B cell (primary cell): ENCODE results near the gene ARHGAP42. TPM values are rescaled to one million over a fixed set of nuclear protein-coding genes. Genes with fewer than 3 reads are reported as not detected.

Experiments
- ATAC-seq: fragments of 200-7000 bp; cut with Tn5 transposase; one replicate; pipeline ENCODE4 v1.10.0; 2021; ENCODE audit warnings: low read depth, mild to moderate bottlenecking, moderate number of reproducible peaks, moderate library complexity
- CTCF ChIA-PET: fragments of 350-600 bp; sonication (Branson Sonifier 250); formaldehyde crosslinking; loops from one replicate; lab custom pipeline; 2021; ENCODE audit warnings: antibody characterized with exemption, inconsistent platforms; lab: Charles Lee
- POLR2A ChIA-PET: fragments of 350-600 bp; sonication (Branson Sonifier 250); formaldehyde crosslinking; loops from one replicate; lab custom pipeline; 2021; ENCODE audit warnings: antibody characterized with exemption; lab: Charles Lee
- DNase-seq: peaks from one replicate; pipeline ENCODE4 v3.0.0; 2013
- H2AFZ ChIP-seq: 2 replicates; pipeline ENCODE4 v1.6.1; 2012; ENCODE audit warnings: mild to moderate bottlenecking, low read depth, low read length; ENCODE audit not compliant: insufficient read depth, poor library complexity, severe bottlenecking
- H3K27ac ChIP-seq, 2 donors: 1 replicate in 1 of 2; 2 replicates in 1 of 2; pipeline ENCODE4 v1.5.1; 2012 to 2013; ENCODE audit warnings: low read length in 2 of 2, mild to moderate bottlenecking in 2 of 2, moderate library complexity in 1 of 2
- H3K27me3 ChIP-seq, 4 experiments: fragments of 200-600 bp in 1 of 4; sonication (generic) in 1 of 4; replicated peaks in 1 of 4; 1 replicate in 2 of 4; 2 replicates in 2 of 4; pipeline versions ENCODE4 v1.6.1 to v1.7.0; 2013 to 2016; ENCODE audit warnings: low read length in 3 of 4, mild to moderate bottlenecking in 2 of 4, mixed read lengths in 1 of 4, moderate library complexity in 1 of 4; ENCODE audit not compliant: insufficient read depth in 4 of 4, control insufficient read depth in 3 of 4; ENCODE audit errors: control extremely low read depth in 1 of 4
- H3K36me3 ChIP-seq, 2 experiments: replicated peaks in 1 of 2; 1 replicate in 1 of 2; 2 replicates in 1 of 2; pipeline versions ENCODE4 v1.6.1 to v1.7.1; 2013; ENCODE audit warnings: low read length in 1 of 2; ENCODE audit not compliant: insufficient read depth in 2 of 2, control insufficient read depth in 1 of 2; ENCODE audit errors: control extremely low read depth in 1 of 2, extremely low read depth in 1 of 2
- H3K4me1 ChIP-seq, 2 donors: fragments of 200-600 bp in 1 of 2; sonication (generic) in 1 of 2; 1 replicate in 1 of 2; 2 replicates in 1 of 2; pipeline versions ENCODE4 v1.5.1 to v1.6.1; 2013 to 2017; ENCODE audit warnings: low read length in 2 of 2; ENCODE audit not compliant: control insufficient read depth in 2 of 2, insufficient read depth in 2 of 2
- H3K4me2 ChIP-seq: replicated peaks from 2 replicates; pipeline ENCODE3; 2012; ENCODE audit warnings: mild to moderate bottlenecking, low read depth, low read length; ENCODE audit not compliant: poor library complexity, severe bottlenecking
- H3K4me3 ChIP-seq, 5 experiments: fragments of 200-600 bp in 1 of 5; sonication (generic) in 1 of 5; 1 replicate in 3 of 5; 2 replicates in 2 of 5; pipeline versions ENCODE4 v1.5.1 to v1.7.0; 2011 to 2016; ENCODE audit warnings: low read length in 4 of 5, mild to moderate bottlenecking in 4 of 5, low read depth in 2 of 5, control low read depth in 1 of 5, moderate library complexity in 1 of 5; ENCODE audit not compliant: insufficient read depth in 1 of 5; ENCODE audit errors: control extremely low read depth in 1 of 5, extremely low read depth in 1 of 5
- H3K79me2 ChIP-seq: fragments of 200-600 bp; sonication (generic); one replicate; pipeline ENCODE4 v1.6.0; 2016; ENCODE audit warnings: low read length; ENCODE audit not compliant: control insufficient read depth, insufficient read depth
- H3K9ac ChIP-seq: fragments of 200-600 bp; sonication (generic); 2 replicates; pipeline ENCODE4 v1.6.1; 2017; ENCODE audit warnings: mild to moderate bottlenecking, low read length, moderate library complexity
- H3K9me3 ChIP-seq, 3 donors: one replicate each; pipeline versions ENCODE4 v1.6.1 to v1.7.1; 2013; ENCODE audit warnings: low read length in 2 of 3; ENCODE audit not compliant: control insufficient read depth in 2 of 3, insufficient read depth in 1 of 3; ENCODE audit errors: control extremely low read depth in 1 of 3
- H4K20me1 ChIP-seq: 2 replicates; pipeline ENCODE4 v1.6.0; 2012; ENCODE audit warnings: mild to moderate bottlenecking, low read length; ENCODE audit not compliant: insufficient read depth, control insufficient read depth, poor library complexity, severe bottlenecking
- H3K27ac Mint-ChIP-seq: one replicate; pipeline ENCODE4 v1.8.0; 2021; ENCODE audit warnings: mixed read lengths
- H3K27me3 Mint-ChIP-seq: one replicate; pipeline ENCODE4 v1.8.0; 2021; ENCODE audit warnings: mixed read lengths
- H3K4me1 Mint-ChIP-seq: one replicate; pipeline ENCODE4 v1.8.0; 2021; ENCODE audit warnings: mixed read lengths
- H3K4me3 Mint-ChIP-seq: one replicate; pipeline ENCODE4 v1.8.0; 2021; ENCODE audit warnings: mixed read lengths
- H3K9me3 Mint-ChIP-seq: one replicate; pipeline ENCODE4 v1.8.0; 2022; ENCODE audit warnings: mixed read lengths; ENCODE audit not compliant: insufficient read depth
- CTCF ChIP-seq: fragments of 200-600 bp; IDR thresholded peaks from one replicate; pipeline ENCODE4 v1.8.0; 2022; ENCODE audit warnings: antibody characterized with exemption, mild to moderate bottlenecking
- EZH2 ChIP-seq: IDR thresholded peaks from 2 replicates; pipeline ENCODE4 v1.6.1; 2012; ENCODE audit warnings: borderline replicate concordance, low read depth, mild to moderate bottlenecking, moderate library complexity, low read length; ENCODE audit not compliant: insufficient read depth, poor library complexity, severe bottlenecking
- WGBS: methylation state at CpG from one replicate; pipeline ENCODE4 v1.1.5; 2013; ENCODE audit warnings: missing lambda C conversion rate; ENCODE audit not compliant: insufficient coverage; 5-methylcytosine and 5-hydroxymethylcytosine counted together
- intact Hi-C: fragments of 100-400 bp; cut with micrococcal nuclease; formaldehyde crosslinking; loops from one replicate; pipeline ENCODE4 v1.10.0; 2022
- polyA plus RNA-seq: library from polyadenylated mRNA; depleted of rRNA; stranded (reverse); fragments of >200 nt; gene quantifications from 2 replicates; pipeline ENCODE4 v1.2.3, GENCODE V29; 2012
- total RNA-seq, 2 donors: library from RNA; stranded (reverse); fragments of 120-200 nt in 1 of 2; gene quantifications; 1 replicate in 1 of 2; 2 replicates in 1 of 2; pipeline versions ENCODE4 v1.2.3 to v1.2.4, GENCODE V29; 2013 to 2022

The ARHGAP42 gene
- total and polyA plus RNA-seq, 2 donors (not counting 1 experiment from before 2014, with no cell fraction given), result 3.8 to 4.9 TPM

DNA sequence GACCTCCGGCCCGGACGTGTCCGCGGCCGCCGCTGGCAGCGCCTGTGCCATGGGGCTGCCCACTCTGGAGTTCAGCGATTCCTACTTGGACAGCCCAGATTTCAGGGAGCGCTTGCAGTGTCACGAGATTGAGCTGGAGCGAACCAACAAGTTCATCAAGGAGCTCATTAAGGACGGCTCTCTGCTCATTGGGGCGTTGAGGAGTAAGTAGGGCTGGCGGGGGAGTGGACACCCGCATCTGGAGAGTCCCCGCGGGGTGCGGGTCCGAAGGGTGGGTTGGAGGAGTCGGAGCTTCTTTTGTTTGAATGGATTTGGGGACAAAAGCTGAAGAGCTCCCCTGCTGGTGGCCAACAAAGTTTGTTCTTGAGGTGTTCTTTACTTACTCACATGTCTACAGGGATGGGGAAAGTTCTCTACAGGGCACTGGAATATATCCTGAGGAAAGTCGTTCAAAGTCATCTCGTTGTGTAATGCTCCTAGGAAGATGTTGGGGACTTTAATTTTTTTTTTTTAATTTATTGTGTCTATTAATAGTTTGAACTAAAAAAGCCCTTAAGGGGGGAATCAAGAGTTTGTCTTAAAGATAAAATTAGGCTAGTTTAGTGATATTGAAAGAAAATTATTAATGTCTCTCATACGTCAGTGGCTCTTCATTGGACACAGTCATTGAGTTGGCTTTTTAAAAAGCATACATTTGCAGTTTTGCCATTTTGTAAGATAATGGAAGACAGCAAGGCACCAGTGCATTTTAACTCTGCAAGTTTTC is 725 bp downstream of the ARHGAP42 start:
- H3K4me1 Mint-ChIP-seq, result peaks cover 53% of the 10 kb centered on the region
- no peaks in the 10 kb centered on the region for H3K9me3 Mint-ChIP-seq
- Histone ChIP-seq H3K27me3 (no peaks in the 10 kb centered on the region), H3K4me1 (peaks cover 36 to 47% of the 10 kb centered on the region in 2 donors), H3K79me2 (peaks cover 16% of the 10 kb centered on the region), H3K9ac (peak overlapping the region; percentile 79), H3K9me3 (no peaks in the 10 kb centered on the region), H2AFZ (peak overlapping the region; percentile 87), H4K20me1 (no peaks in the 10 kb centered on the region), H3K4me2 (peak overlapping the region; percentile 83), H3K4me3 (peak overlapping the region; percentile 65 to 82 (median 80)), H3K36me3 (no peaks in the 10 kb centered on the region), H3K27ac (peak overlapping the region in 1 of 2 donors; percentile 62)
- ATAC-seq (peak; percentile 48), DNase-seq (peak; percentile 77)
- POLR2A ChIA-PET, result interaction anchor here (1.1 kb wide), 1 partner anchor 18 kb away, joined by 7 read pairs; no protein-coding TSS in a partner anchor
- H3K4me3 Mint-ChIP-seq, result peak overlapping the region; percentile 98
- CTCF ChIA-PET, result interaction anchor here (0.8 to 2.1 kb wide), 17 partner anchors 9 to 242 kb away, joined by 3 to 21 read pairs (median 4); no protein-coding TSS in a partner anchor
- H3K27me3 Mint-ChIP-seq, result no peaks in the 10 kb centered on the region
- intact Hi-C loops, result loop anchor here (1.0 to 5.0 kb wide), 3 partner anchors 54 to 167 kb away; no protein-coding TSS in a partner anchor
- peak overlapping the region; percentile 93 for H3K27ac Mint-ChIP-seq
- TF ChIP-seq CTCF (peak; percentile 76), EZH2 (no peak)
- 0% methylated on average over 22 of the region's 24 CpGs for WGBS

DNA sequence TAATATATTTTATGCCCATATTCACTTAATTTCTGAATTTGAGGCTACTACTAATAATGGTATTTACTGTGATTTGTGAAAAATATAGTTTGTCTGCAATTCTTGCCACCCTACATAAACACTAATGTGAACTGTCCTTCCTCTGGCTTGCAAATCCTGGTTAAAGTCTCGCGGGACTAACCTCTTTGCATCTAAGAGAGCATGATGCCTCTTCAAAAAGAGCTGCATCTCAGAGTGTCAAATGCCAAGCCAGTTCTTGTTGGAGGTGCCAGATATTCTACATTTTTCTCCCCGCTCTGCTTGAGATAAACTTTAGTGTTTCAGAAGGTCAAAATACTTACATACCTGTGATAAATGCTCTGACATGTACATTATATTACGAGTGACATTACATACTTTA is 2.1 kb downstream of the ARHGAP42 start:
- Histone ChIP-seq H3K36me3 (no peaks in the 10 kb centered on the region), H3K4me2 (no peak overlapping the region), H3K9me3 (no peaks in the 10 kb centered on the region), H3K4me1 (peaks cover 35 to 43% of the 10 kb centered on the region in 2 donors), H3K27ac (no peak overlapping the region), H3K4me3 (no peak overlapping the region), H4K20me1 (no peaks in the 10 kb centered on the region), H2AFZ (no peak overlapping the region), H3K79me2 (peaks cover 29% of the 10 kb centered on the region), H3K27me3 (no peaks in the 10 kb centered on the region), H3K9ac (no peak overlapping the region)
- ChIA-PET POLR2A (no interaction called here), CTCF (interaction anchor here (0.7 to 2.1 kb wide), 4 partner anchors 8 to 169 kb away, joined by 3 to 7 read pairs (median 4); no protein-coding TSS in a partner anchor)
- ATAC-seq (no peak), DNase-seq (no peak)
- WGBS, result no CpG with 5 or more reads among the region's 4 CpGs
- Mint-ChIP-seq H3K4me1 (peaks cover 46% of the 10 kb centered on the region), H3K4me3 (peak overlapping the region; percentile 8), H3K9me3 (no peaks in the 10 kb centered on the region), H3K27me3 (no peaks in the 10 kb centered on the region), H3K27ac (no peak overlapping the region)
- TF ChIP-seq EZH2, result no peak
- TF ChIP-seq CTCF, result no peak
- intact Hi-C loops, result loop anchor here (5.0 kb wide), 1 partner anchor 53 kb away; no protein-coding TSS in a partner anchor
